Adrenal gland (tissue), 12 donors: ENCODE data around the gene CCL19. TPM values are rescaled to one million over a fixed set of nuclear protein-coding genes. Genes with fewer than 3 reads are reported as not detected.

Experiments
- DNase-seq, 7 donors: peaks; one replicate each; pipeline ENCODE4 v3.0.0-alpha.2; 2019 to 2020
- H3K27ac ChIP-seq, 5 donors: fragments of 200-600 bp; sonication (generic) in 4 of 5; 1 replicate in 3 of 5; 2 replicates in 2 of 5; pipeline versions ENCODE4 v1.5.1 to v1.8.0; 2016 to 2020; ENCODE audit warnings: mild to moderate bottlenecking in 1 of 5
- H3K27me3 ChIP-seq: fragments of 200-600 bp; 2 replicates; pipeline ENCODE4 v1.8.0; 2021
- H3K36me3 ChIP-seq, 2 donors: fragments of 200-600 bp; replicated peaks in 1 of 2; 1 replicate in 1 of 2; 2 replicates in 1 of 2; pipeline versions ENCODE4 v1.5.1 to v1.8.0; 2018 to 2022
- H3K4me1 ChIP-seq, 2 donors: fragments of 200-600 bp; replicated peaks in 1 of 2; 1 replicate in 1 of 2; 2 replicates in 1 of 2; pipeline versions ENCODE4 v1.5.1 to v1.8.0; 2018 to 2021
- H3K4me3 ChIP-seq, 4 donors: fragments of 200-600 bp; sonication (generic) in 3 of 4; one replicate each; pipeline ENCODE4 v1.5.1; 2016 to 2018
- H3K9me3 ChIP-seq, 3 donors: fragments of 200-600 bp; sonication (generic) in 1 of 3; replicated peaks in 1 of 3; 1 replicate in 2 of 3; 2 replicates in 1 of 3; pipeline versions ENCODE4 v1.5.1 to v1.8.0; 2016 to 2021
- POLR2A ChIP-seq, 2 donors: fragments of 450-650 bp; IDR thresholded peaks; one replicate each; pipeline ENCODE4 v1.6.1; 2017; ENCODE audit warnings: antibody characterized with exemption in 2 of 2, mild to moderate bottlenecking in 2 of 2, moderate library complexity in 1 of 2
- whole genome bisulfite sequencing, 4 donors: extraction: QIAGEN DNeasy Blood & Tissue Kit in 2 of 4; methylation state at CpG; one replicate each; pipeline versions ENCODE4 v1.1.5 to v1.1.7; 2013 to 2017; 5-methylcytosine and 5-hydroxymethylcytosine counted together
- intact Hi-C, 2 donors: fragments of 100-400 bp; cut with DNase I; formaldehyde crosslinking; loops; one replicate each; pipeline versions ENCODE4 v1.14.1 to v1.15.0; 2022 to 2023
- polyA plus RNA-seq, 3 donors: library from polyadenylated mRNA; stranded (reverse); fragments of 200-250 nt in 2 of 3; fragments of 350-450 nt in 1 of 3; fragmentation: Illumina TruSeq in 1 of 3; extraction: RNeasy Lipid Tissue Mini Kit (QIAGEN cat#74804) in 1 of 3; gene quantifications; one replicate each; pipeline ENCODE4 v1.2.3, GENCODE V29; 2013 to 2014
- total RNA-seq, 9 donors: library from RNA; depleted of rRNA in 4 of 9; stranded (reverse); fragments of >200 nt in 4 of 9; fragments of 120-200 nt in 1 of 9; fragmentation: NEBNext Ultra II Directional in 1 of 9; extraction: Animal tissue kit (Norgen Biotek cat#: 25700) in 1 of 9; gene quantifications; one replicate each; pipeline versions ENCODE4 v1.1.0 to v1.2.4, GENCODE V29; 2013 to 2023
- TF ChIP-seq, protein P1 (sequence below), 6 experiments: fragments of 450-650 bp in 4 of 6; fragments of 200-600 bp in 2 of 6; sonication (generic) in 1 of 6; IDR thresholded peaks; 1 replicate in 5 of 6; 2 replicates in 1 of 6; pipeline versions ENCODE4 v1.5.1 to v1.8.0; 2016 to 2021; ENCODE audit warnings: antibody characterized with exemption in 6 of 6, mild to moderate bottlenecking in 2 of 6, moderate library complexity in 1 of 6
- donor health status: healthy with polysubstance abuse.
- donor health status: Bipolar disorder and iron deficiency.
- donor health status: DM: yes; HTN: yes; CAD: no.
- donor health status: DM: no; HTN: no; CAD: no.
- donor health status: DM: no; HTN: no; CAD: no.
- donor health status: DM: yes; HTN: yes; CAD: no.

Gene CCL19
- total and polyA plus RNA-seq, 12 donors, result 0.39 to 23.3 (median 5.0) TPM; not detected in 6

DNA sequence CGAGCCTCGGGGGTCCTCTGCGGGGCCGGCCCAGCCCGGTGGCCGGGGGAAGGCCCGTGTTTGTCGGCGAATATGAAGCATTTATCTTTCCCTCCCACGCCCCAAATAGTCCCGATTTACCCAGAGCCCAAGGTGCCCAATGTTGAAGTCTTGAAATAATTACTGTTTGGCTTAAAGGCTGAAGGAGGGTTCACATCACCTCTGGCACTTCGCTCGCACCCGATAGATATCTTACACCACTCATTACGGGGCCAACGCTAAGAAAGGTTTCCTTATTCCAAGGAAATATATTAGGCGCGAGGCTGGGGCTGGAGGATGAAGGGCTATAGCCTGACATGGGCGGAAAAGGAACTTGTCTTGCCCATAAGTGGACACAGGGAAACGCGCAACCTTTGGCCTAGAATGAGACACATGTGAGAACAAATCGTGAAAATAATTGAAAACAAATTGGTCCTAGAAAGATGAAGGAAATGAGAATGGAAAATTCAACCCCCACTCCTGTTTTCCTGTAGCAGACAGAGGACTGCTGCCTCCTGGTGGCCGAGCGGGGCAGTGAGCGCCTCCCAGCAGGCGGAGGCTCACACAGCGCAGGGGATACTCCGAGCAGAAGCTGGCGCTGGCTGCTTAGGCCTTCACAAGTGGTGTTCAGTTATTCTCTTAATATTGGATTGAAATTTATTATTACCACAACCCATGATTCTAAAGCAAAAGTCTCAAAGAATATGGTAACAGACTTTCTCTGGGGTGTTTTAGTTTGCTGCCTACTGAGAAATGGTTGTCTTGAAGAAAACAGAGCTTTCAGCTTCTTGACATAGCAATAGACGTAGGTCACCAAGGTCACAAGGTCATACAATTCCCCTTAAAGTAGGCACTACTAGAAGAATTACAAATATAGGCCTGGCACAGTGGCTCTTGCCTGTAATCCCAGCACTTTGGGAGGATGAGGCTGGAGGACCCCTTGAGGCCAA, 11.0 kb upstream of the CCL19 start:
- 1 to 5% (median 3%) methylated on average over 27 to 30 of the region's 30 CpGs for WGBS, 4 donors

DNA sequence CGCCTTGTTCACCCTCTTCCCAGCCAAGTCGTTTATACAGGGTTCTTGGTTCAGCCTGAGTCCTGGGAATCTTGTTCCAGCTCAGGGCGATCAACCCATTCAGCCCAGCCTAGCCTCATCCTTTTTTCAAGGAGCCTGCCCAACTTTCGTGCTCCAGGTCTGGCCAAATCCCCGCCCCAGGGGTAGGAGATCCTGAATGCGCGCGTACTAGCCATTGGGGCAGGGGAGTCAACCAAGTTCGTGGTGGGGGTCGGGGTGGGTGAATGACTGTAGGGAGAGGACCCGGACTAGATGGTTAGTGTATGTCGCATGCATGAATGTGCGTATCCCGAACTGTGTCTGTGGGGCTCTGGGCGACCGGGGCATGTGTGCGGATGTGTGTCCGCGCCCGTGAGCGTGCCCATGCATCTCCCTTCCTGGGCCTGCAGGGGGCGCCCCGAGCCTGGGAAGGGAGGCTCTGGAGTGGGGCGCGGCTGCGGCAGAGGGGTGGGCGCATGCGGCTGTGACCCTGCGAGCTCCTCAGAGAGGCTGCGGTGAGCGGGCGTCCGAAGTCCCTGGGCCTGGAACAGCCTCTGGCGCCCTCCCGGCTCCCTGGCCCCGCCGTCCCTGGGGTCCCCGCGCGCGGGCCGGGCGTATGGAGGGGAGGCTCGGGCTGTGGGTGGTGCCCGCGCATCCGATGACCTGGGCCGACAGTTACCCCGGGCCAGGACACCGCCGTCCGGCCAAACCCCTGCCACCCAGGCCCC, 10.1 kb upstream of the CCL19 start:
- Histone ChIP-seq H3K27me3 (no peaks in the 10 kb centered on the region), H3K4me3 (peak overlapping the region in 3 of 4 donors; percentile 51 to 74 (median 64)), H3K36me3 (no peaks in the 10 kb centered on the region), H3K27ac (peak overlapping the region in 2 of 5 donors; percentile 64 to 68), H3K4me1 (peaks cover 0 to 6% of the 10 kb centered on the region in 2 donors), H3K9me3 (no peaks in the 10 kb centered on the region)
- DNase-seq, result peak; percentile 61 to 81 (median 66)
- TF ChIP-seq, protein P1, sequence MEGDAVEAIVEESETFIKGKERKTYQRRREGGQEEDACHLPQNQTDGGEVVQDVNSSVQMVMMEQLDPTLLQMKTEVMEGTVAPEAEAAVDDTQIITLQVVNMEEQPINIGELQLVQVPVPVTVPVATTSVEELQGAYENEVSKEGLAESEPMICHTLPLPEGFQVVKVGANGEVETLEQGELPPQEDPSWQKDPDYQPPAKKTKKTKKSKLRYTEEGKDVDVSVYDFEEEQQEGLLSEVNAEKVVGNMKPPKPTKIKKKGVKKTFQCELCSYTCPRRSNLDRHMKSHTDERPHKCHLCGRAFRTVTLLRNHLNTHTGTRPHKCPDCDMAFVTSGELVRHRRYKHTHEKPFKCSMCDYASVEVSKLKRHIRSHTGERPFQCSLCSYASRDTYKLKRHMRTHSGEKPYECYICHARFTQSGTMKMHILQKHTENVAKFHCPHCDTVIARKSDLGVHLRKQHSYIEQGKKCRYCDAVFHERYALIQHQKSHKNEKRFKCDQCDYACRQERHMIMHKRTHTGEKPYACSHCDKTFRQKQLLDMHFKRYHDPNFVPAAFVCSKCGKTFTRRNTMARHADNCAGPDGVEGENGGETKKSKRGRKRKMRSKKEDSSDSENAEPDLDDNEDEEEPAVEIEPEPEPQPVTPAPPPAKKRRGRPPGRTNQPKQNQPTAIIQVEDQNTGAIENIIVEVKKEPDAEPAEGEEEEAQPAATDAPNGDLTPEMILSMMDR (IDR thresholded peaks at IDR 0.05), result peak; percentile 59 to 88 (median 82)
- no peak for TF ChIP-seq POLR2A (IDR thresholded peaks at IDR 0.05)
- 7 to 29% (median 11%) methylated on average over 16 to 52 of the region's 52 CpGs for WGBS, 4 donors
- intact Hi-C loops, result loop anchor here in 1 of 2 donors (10.0 kb wide), 1 partner anchor 46 kb away; the partner anchor contains the start of gene IL11RA

More for the DNA sequence above, 11.0 kb upstream of the CCL19 start:
- no peaks in the 10 kb centered on the region for H3K9me3 ChIP-seq
- peak overlapping the region in 2 of 5 donors; percentile 64 to 68 for H3K27ac ChIP-seq
- no peaks in the 10 kb centered on the region for H3K36me3 ChIP-seq
- H3K4me1 ChIP-seq, result peaks cover 0 to 6% of the 10 kb centered on the region in 2 donors
- peak; percentile 84 to 94 (median 87) for DNase-seq
- peak overlapping the region in 3 of 4 donors; percentile 51 to 74 (median 64) for H3K4me3 ChIP-seq
- peak in 1 of 2 donors; percentile 7 for TF ChIP-seq POLR2A (IDR thresholded peaks at IDR 0.05)
- TF ChIP-seq, protein P1 (IDR thresholded peaks at IDR 0.05), result peak; percentile 92 to 99 (median 96)
- no peaks in the 10 kb centered on the region for H3K27me3 ChIP-seq
- intact Hi-C loops, result loop anchor here in 1 of 2 donors (10.0 kb wide), 1 partner anchor 47 kb away; the partner anchor contains the start of gene IL11RA

DNA sequence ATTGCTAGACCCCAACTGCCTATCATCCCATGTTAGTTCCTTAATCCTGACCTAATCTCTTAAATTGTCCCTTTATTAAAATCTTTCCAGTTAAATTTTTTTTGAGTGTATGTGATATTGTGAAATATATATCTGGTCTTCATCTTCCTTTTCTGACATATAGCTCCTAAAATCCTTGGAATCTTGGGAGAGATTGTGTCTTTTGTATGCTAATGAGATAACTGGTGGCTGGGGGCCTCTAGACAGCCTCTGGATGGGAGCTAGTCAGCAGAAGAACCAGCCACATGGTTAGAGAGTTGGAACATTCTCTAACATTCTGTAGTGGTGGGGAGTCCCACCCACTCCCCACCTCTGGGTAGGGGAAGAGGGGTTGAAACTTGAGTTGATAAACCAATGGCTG, 3.7 kb upstream of the CCL19 start:
- no peaks in the 10 kb centered on the region for H3K36me3 ChIP-seq
- intact Hi-C loops, result no loop called here
- H3K9me3 ChIP-seq, result no peaks in the 10 kb centered on the region
- no peak overlapping the region for H3K27ac ChIP-seq
- no peak for DNase-seq
- no peaks in the 10 kb centered on the region for H3K4me1 ChIP-seq
- no peaks in the 10 kb centered on the region for H3K27me3 ChIP-seq
- TF ChIP-seq, protein P1 (IDR thresholded peaks at IDR 0.05), result no peak
- no peak for TF ChIP-seq POLR2A (IDR thresholded peaks at IDR 0.05)
- H3K4me3 ChIP-seq, result no peak overlapping the region

GRCh38 chr9:34693560-34693959, 2.5 kb upstream of the CCL19 start:
- H3K4me1 ChIP-seq, result no peaks in the 10 kb centered on the region
- H3K27me3 ChIP-seq, result no peaks in the 10 kb centered on the region
- H3K27ac ChIP-seq, result no peak overlapping the region
- H3K36me3 ChIP-seq, result no peaks in the 10 kb centered on the region
- H3K9me3 ChIP-seq, result no peaks in the 10 kb centered on the region
- TF ChIP-seq, protein P1 (IDR thresholded peaks at IDR 0.05), result no peak
- DNase-seq, result no peak
- WGBS, 4 donors, result 73 to 84% (median 76%) methylated on average over 2 of the region's 2 CpGs
- intact Hi-C loops, result no loop called here
- no peak overlapping the region for H3K4me3 ChIP-seq
